ENCODE data around the gene AGR2. TPM values are rescaled to one million over a fixed set of nuclear protein-coding genes. Genes with fewer than 3 reads are reported as not detected.

AGR2 gene
- total and polyA plus RNA-seq, 8 donors: 32.1 to 2,927 (median 186) TPM

GRCh38 chr7:16745645-16746044 lies 59.2 kb downstream of the AGR2 start:
- H3K4me1 ChIP-seq: peaks cover 0 to 21% (median 9%) of the 10 kb centered on the region in 4 donors
- no peaks in the 10 kb centered on the region for H3K9me3 ChIP-seq
- no peaks in the 10 kb centered on the region for H3K27me3 ChIP-seq
- no peak for DNase-seq
- H3K4me3 ChIP-seq: no peak overlapping the region
- intact Hi-C loops (cut with DNase I; ENCODE audit: low total_unique reads): no loop called here
- H3K36me3 ChIP-seq: no peaks in the 10 kb centered on the region
- 23 to 55% (median 42%) methylated on average over 2 of the region's 2 CpGs for WGBS, 5 donors
- TF ChIP-seq POLR2AphosphoS5 (IDR thresholded peaks at IDR 0.05): no peak
- TF ChIP-seq CTCF (IDR thresholded peaks at IDR 0.05): no peak
- TF ChIP-seq POLR2A (IDR thresholded peaks at IDR 0.05): no peak
- TF ChIP-seq EP300 (IDR thresholded peaks at IDR 0.05): no peak
- H3K27ac ChIP-seq: no peak overlapping the region

- DNase-seq: no peak
- WGBS, 5 donors: 78 to 89% (median 83%) methylated on average over 6 of the region's 6 CpGs
- Histone ChIP-seq H3K4me1 (peaks cover 0 to 26% (median 9%) of the 10 kb centered on the region in 4 donors), H3K36me3 (no peaks in the 10 kb centered on the region), H3K4me3 (no peak overlapping the region), H3K9me3 (no peaks in the 10 kb centered on the region), H3K27ac (peak overlapping the region in 1 of 5 donors; percentile 33), H3K27me3 (no peaks in the 10 kb centered on the region)
- no peak for TF ChIP-seq POLR2A (IDR thresholded peaks at IDR 0.05)
- TF ChIP-seq EP300 (IDR thresholded peaks at IDR 0.05): no peak
- TF ChIP-seq POLR2AphosphoS5 (IDR thresholded peaks at IDR 0.05): no peak
- TF ChIP-seq CTCF (IDR thresholded peaks at IDR 0.05): no peak
- intact Hi-C loops (cut with DNase I; ENCODE audit: low total_unique reads): no loop called here
Observed at GRCh38 chr7:16744518-16745250, 60.1 kb downstream of the AGR2 start.

DNA sequence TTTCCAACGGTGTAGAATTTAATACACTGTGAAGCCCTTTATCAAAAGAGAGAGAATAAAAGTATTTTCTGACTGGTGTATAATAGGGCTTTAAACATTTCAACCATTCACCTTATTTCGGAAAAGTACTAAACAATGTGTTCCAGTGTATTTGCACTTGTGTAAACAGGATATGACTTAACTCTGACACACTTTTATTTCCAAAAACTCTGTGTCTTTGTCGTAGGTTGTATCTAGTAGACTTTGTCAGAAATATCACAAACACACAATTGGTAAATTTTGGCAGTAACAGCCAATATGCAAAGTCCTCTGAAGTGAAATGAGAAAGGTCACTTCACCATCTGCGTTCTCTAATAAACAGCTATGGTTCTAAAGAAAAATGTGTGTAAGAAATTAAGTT lies 61.6 kb downstream of the AGR2 start:
- no peaks in the 10 kb centered on the region for H3K36me3 ChIP-seq
- H3K4me1 ChIP-seq: peaks cover 0 to 26% (median 9%) of the 10 kb centered on the region in 4 donors
- peak overlapping the region in 2 of 5 donors; percentile 10 to 33 for H3K27ac ChIP-seq
- intact Hi-C loops (cut with DNase I; ENCODE audit: low total_unique reads): no loop called here
- no peak for DNase-seq
- no peak for TF ChIP-seq CTCF (IDR thresholded peaks at IDR 0.05)
- TF ChIP-seq EP300 (IDR thresholded peaks at IDR 0.05): no peak
- TF ChIP-seq POLR2A (IDR thresholded peaks at IDR 0.05): no peak
- no peak for TF ChIP-seq POLR2AphosphoS5 (IDR thresholded peaks at IDR 0.05)
- no peak overlapping the region for H3K4me3 ChIP-seq
- no peaks in the 10 kb centered on the region for H3K9me3 ChIP-seq
- 12 to 32% (median 21%) methylated on average over 4 of the region's 4 CpGs for WGBS, 5 donors
- no peaks in the 10 kb centered on the region for H3K27me3 ChIP-seq

GRCh38 chr7:16742547-16742946 lies 62.3 kb downstream of the AGR2 start:
- no peaks in the 10 kb centered on the region for H3K27me3 ChIP-seq
- H3K9me3 ChIP-seq: no peaks in the 10 kb centered on the region
- intact Hi-C loops (cut with DNase I; ENCODE audit: low total_unique reads): no loop called here
- DNase-seq: no peak
- H3K36me3 ChIP-seq: no peaks in the 10 kb centered on the region
- H3K4me3 ChIP-seq: no peak overlapping the region
- H3K27ac ChIP-seq: peak overlapping the region in 1 of 5 donors; percentile 33
- peaks cover 0 to 26% (median 9%) of the 10 kb centered on the region in 4 donors for H3K4me1 ChIP-seq
- no peak for TF ChIP-seq POLR2A (IDR thresholded peaks at IDR 0.05)
- no peak for TF ChIP-seq CTCF (IDR thresholded peaks at IDR 0.05)
- 68 to 100% (median 95%) methylated on average over 3 of the region's 3 CpGs for WGBS, 5 donors

Other genes with a start within 250 kb of the AGR2 start
- gene ANKMY2, start 159.2 kb downstream of the AGR2 start, total RNA-seq: 10 to 100 TPM in 4 of 5 donors, 1 to 10 TPM in 1; 2.6 to 39.8 (median 33.3) TPM
- gene ANKMY2, start 159.2 kb downstream of the AGR2 start, polyA plus RNA-seq: 10 to 100 TPM; 11.5 to 27.2 (median 13.7) TPM
- gene BZW2, start 158.8 kb downstream of the AGR2 start, total RNA-seq: 100 to 1,000 TPM in 1 of 5 donors, 10 to 100 TPM in 4; 25.5 to 110 (median 84.2) TPM
- 10 to 100 TPM; 53.0 to 76.7 (median 57.8) TPM for gene BZW2, start 158.8 kb downstream of the AGR2 start, polyA plus RNA-seq
- gene TSPAN13, start 51.2 kb downstream of the AGR2 start, total RNA-seq: 10 to 100 TPM in 4 of 5 donors, 1 to 10 TPM in 1; 3.6 to 74.5 (median 50.0) TPM
- 10 to 100 TPM; 27.5 to 41.5 (median 29.4) TPM for gene TSPAN13, start 51.2 kb downstream of the AGR2 start, polyA plus RNA-seq
- 10 to 100 TPM in 2 of 5 donors, not detected in 3; 14.2 to 74.0 TPM for gene AGR3, start 77.0 kb upstream of the AGR2 start, total RNA-seq
- 10 to 100 TPM; 17.4 to 70.4 (median 24.2) TPM for gene AGR3, start 77.0 kb upstream of the AGR2 start, polyA plus RNA-seq

Measured in stomach (tissue), 9 donors.